Panc1 (cell line): ENCODE results near the gene DOCK11. TPM values are rescaled to one million over a fixed set of nuclear protein-coding genes. Genes with fewer than 3 reads are reported as not detected.

ENCODE experiments used
- ATAC-seq: fragments of 200-7000 bp; cut with Tn5 transposase; 2 replicates; pipeline ENCODE4 v1.9.1; 2020; ENCODE audit warnings: mild to moderate bottlenecking, moderate library complexity
- BruUV-seq: library from RNA; stranded (reverse); fragments of 400-500 nt; replicated peaks from 2 replicates; lab custom pipeline; 2021; lab: Mats Ljungman, UMichigan
- CTCF ChIA-PET: fragments of 300-600 bp; sonication (Branson Sonifier 250); formaldehyde crosslinking; loops from one replicate; lab custom pipeline; 2022; ENCODE audit warnings: antibody characterized with exemption; lab: Charles Lee
- POLR2A ChIA-PET: fragments of 300-600 bp; sonication (Branson Sonifier 250); formaldehyde crosslinking; loops from one replicate; lab custom pipeline; 2022; ENCODE audit warnings: antibody characterized with exemption; lab: Charles Lee
- DNase-seq: peaks from one replicate; pipeline ENCODE4 v3.0.0-alpha.2; 2010; ENCODE audit warnings: low read depth, low spot score
- H3K27ac ChIP-seq: 2 replicates; pipeline ENCODE4 v1.5.1; 2011; ENCODE audit warnings: mild to moderate bottlenecking, low read length, inconsistent platforms
- H3K27me3 ChIP-seq: fragments of 200-500 bp; sonication (Bioruptor generic); 2 replicates; pipeline ENCODE4 v1.6.0; 2014; ENCODE audit warnings: low read length, inconsistent platforms; ENCODE audit not compliant: control insufficient read depth, insufficient read depth
- H3K36me3 ChIP-seq: fragments of 200-500 bp; sonication (Bioruptor generic); 2 replicates; pipeline ENCODE4 v1.5.1; 2014; ENCODE audit warnings: inconsistent platforms, mild to moderate bottlenecking, low read length, moderate library complexity; ENCODE audit not compliant: control insufficient read depth, insufficient read depth
- H3K4me1 ChIP-seq: 2 replicates; pipeline ENCODE4 v1.5.1; 2011; ENCODE audit warnings: inconsistent platforms, mild to moderate bottlenecking, low read length, moderate library complexity; ENCODE audit not compliant: control insufficient read depth, insufficient read depth
- H3K4me3 ChIP-seq, 2 experiments: 2 replicates each; pipeline ENCODE4 v1.5.1; 2011 to 2012; ENCODE audit warnings: low read depth in 2 of 2, low read length in 2 of 2, mild to moderate bottlenecking in 2 of 2, inconsistent platforms in 1 of 2, moderate library complexity in 1 of 2
- H3K9me3 ChIP-seq: fragments of 200-500 bp; sonication (Bioruptor generic); 2 replicates; pipeline ENCODE4 v1.5.1; 2014; ENCODE audit warnings: low read depth, mild to moderate bottlenecking, inconsistent platforms, low read length, moderate library complexity; ENCODE audit not compliant: control insufficient read depth, insufficient read depth
- POLR2AphosphoS5 ChIP-seq: IDR thresholded peaks from 2 replicates; pipeline ENCODE4 v1.6.1; 2012; ENCODE audit warnings: mild to moderate bottlenecking, low read depth, low read length, moderate library complexity
- SIN3A ChIP-seq: IDR thresholded peaks from 2 replicates; pipeline ENCODE4 v1.6.1; 2012; ENCODE audit warnings: low read depth, mild to moderate bottlenecking, low read length, moderate library complexity, borderline replicate concordance; ENCODE audit not compliant: insufficient read depth
- TCF7L2 ChIP-seq: IDR thresholded peaks from 2 replicates; pipeline ENCODE4 v1.6.1; 2011; ENCODE audit warnings: mild to moderate bottlenecking, low read depth, low read length, inconsistent platforms
- in situ Hi-C: cut with HindIII; loops from 2 replicates; pipeline ENCODE4 v1.10.0; 2016; ENCODE audit warnings: low sequenced_read_pairs, low pct_unique_long_range_greater_than_20kb
- intact Hi-C: fragments of 100-400 bp; cut with micrococcal nuclease; formaldehyde crosslinking; loops from one replicate; pipeline ENCODE4 v1.10.0; 2022; ENCODE audit not compliant: unreplicated experiment
- total RNA-seq: library from RNA; stranded (reverse); gene quantifications from one replicate; pipeline ENCODE4 v1.2.1, GENCODE V29; 2021; ENCODE audit not compliant: unreplicated experiment
- TF ChIP-seq, protein P1 (sequence below), 2 experiments: IDR thresholded peaks; 2 replicates each; pipeline ENCODE4 v1.6.1; 2011 to 2012; ENCODE audit warnings: low read depth in 2 of 2, control low read depth in 1 of 2, low read length in 1 of 2, mild to moderate bottlenecking in 1 of 2, moderate library complexity in 1 of 2; ENCODE audit not compliant: insufficient read depth in 1 of 2
- TF ChIP-seq, protein P2 (sequence below): fragments of 450-650 bp; IDR thresholded peaks from 2 replicates; pipeline ENCODE4 v1.5.1; 2017; ENCODE audit warnings: mild to moderate bottlenecking

Gene DOCK11
- total RNA-seq, 1 experiment from 2014 or later = 2.0 TPM

DNA sequence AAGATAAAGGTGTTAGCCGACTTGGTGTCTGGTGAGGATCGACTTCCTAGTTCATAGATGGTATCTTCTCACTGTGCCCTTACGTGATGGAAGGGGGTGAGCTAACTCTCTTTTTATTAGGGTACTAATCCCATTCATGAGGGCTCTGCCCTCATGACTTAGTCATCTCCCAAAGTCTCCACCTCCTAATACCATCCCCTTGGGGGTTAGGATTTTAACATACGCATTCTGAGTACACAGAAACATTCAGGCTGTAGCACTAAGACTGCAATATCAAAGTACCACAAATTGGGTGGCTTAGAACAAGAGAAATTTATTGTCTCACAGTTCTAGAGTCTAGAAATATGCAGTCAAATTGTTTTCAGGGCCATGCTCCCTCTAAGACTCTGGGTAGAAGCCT lies 173.8 kb downstream of the DOCK11 start:
- no peak overlapping the region for H3K4me3 ChIP-seq
- H3K27ac ChIP-seq = no peak overlapping the region
- ATAC-seq = no peak
- ChIA-PET POLR2A (no interaction called here), CTCF (no interaction called here)
- no peak for TF ChIP-seq POLR2AphosphoS5
- TF ChIP-seq SIN3A = no peak
- TF ChIP-seq TCF7L2 = no peak
- TF ChIP-seq, protein P1, sequence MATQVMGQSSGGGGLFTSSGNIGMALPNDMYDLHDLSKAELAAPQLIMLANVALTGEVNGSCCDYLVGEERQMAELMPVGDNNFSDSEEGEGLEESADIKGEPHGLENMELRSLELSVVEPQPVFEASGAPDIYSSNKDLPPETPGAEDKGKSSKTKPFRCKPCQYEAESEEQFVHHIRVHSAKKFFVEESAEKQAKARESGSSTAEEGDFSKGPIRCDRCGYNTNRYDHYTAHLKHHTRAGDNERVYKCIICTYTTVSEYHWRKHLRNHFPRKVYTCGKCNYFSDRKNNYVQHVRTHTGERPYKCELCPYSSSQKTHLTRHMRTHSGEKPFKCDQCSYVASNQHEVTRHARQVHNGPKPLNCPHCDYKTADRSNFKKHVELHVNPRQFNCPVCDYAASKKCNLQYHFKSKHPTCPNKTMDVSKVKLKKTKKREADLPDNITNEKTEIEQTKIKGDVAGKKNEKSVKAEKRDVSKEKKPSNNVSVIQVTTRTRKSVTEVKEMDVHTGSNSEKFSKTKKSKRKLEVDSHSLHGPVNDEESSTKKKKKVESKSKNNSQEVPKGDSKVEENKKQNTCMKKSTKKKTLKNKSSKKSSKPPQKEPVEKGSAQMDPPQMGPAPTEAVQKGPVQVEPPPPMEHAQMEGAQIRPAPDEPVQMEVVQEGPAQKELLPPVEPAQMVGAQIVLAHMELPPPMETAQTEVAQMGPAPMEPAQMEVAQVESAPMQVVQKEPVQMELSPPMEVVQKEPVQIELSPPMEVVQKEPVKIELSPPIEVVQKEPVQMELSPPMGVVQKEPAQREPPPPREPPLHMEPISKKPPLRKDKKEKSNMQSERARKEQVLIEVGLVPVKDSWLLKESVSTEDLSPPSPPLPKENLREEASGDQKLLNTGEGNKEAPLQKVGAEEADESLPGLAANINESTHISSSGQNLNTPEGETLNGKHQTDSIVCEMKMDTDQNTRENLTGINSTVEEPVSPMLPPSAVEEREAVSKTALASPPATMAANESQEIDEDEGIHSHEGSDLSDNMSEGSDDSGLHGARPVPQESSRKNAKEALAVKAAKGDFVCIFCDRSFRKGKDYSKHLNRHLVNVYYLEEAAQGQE (IDR thresholded peaks at IDR 0.05; ENCODE audit: insufficient read depth in 1 of 2, low read depth in 2 of 2, low read length in 1 of 2) = no peak
- TF ChIP-seq, protein P2, sequence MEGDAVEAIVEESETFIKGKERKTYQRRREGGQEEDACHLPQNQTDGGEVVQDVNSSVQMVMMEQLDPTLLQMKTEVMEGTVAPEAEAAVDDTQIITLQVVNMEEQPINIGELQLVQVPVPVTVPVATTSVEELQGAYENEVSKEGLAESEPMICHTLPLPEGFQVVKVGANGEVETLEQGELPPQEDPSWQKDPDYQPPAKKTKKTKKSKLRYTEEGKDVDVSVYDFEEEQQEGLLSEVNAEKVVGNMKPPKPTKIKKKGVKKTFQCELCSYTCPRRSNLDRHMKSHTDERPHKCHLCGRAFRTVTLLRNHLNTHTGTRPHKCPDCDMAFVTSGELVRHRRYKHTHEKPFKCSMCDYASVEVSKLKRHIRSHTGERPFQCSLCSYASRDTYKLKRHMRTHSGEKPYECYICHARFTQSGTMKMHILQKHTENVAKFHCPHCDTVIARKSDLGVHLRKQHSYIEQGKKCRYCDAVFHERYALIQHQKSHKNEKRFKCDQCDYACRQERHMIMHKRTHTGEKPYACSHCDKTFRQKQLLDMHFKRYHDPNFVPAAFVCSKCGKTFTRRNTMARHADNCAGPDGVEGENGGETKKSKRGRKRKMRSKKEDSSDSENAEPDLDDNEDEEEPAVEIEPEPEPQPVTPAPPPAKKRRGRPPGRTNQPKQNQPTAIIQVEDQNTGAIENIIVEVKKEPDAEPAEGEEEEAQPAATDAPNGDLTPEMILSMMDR = no peak
- H3K27me3 ChIP-seq = no peaks in the 10 kb centered on the region
- no peak for DNase-seq
- H3K4me1 ChIP-seq = peaks cover 16% of the 10 kb centered on the region
- in situ Hi-C loops (no loop called here), intact Hi-C loops (no loop called here)
- no peaks in the 10 kb centered on the region for H3K9me3 ChIP-seq
- no peaks in the 10 kb centered on the region for H3K36me3 ChIP-seq
- BruUV-seq = no TSS peak

DNA sequence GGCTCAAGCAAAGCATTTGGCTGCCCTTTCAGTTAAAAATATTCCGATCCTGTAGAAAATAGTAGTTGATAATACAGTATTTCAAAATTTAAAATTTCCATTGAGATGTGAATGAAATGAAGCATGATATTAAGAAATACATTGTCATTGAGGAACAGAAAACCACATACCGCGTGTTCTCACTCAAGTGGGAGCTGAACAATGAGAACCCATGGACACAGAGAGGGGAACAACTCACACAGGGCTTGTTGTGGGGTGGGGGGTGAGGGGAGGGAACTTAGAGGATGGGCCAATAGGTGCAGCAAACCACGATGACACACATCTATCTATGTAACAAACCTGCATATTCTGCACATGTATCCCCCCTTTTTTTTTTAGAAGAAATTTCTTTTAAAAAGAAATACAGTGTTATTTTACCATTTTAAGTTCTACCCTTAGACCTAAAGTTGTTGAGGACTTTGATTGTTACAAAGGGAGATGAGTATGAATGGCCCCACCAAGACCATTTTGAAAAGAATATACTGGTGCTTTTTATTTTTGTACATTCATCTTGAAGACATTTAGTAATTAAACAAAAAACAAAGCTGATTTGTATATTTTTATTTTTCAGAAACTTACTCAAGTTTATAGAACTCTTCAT lies 179.8 kb downstream of the DOCK11 start:
- no TSS peak for BruUV-seq
- no peak overlapping the region for H3K4me3 ChIP-seq
- H3K9me3 ChIP-seq = no peaks in the 10 kb centered on the region
- no peak for TF ChIP-seq TCF7L2
- TF ChIP-seq POLR2AphosphoS5 = no peak
- TF ChIP-seq SIN3A = no peak
- intact Hi-C loops (no loop called here), in situ Hi-C loops (no loop called here)
- ATAC-seq (no peak), DNase-seq (no peak)
- no peak overlapping the region for H3K27ac ChIP-seq
- POLR2A ChIA-PET = interaction anchor here (0.6 to 0.7 kb wide), 2 partner anchors 892 to 1018 kb away, joined by 3 to 9 read pairs; no protein-coding TSS in a partner anchor
- H3K36me3 ChIP-seq = no peaks in the 10 kb centered on the region
- CTCF ChIA-PET = no interaction called here
- peaks cover 3% of the 10 kb centered on the region; the same call in 1 of the 2 replicates for H3K4me1 ChIP-seq
- H3K27me3 ChIP-seq = no peaks in the 10 kb centered on the region

DNA sequence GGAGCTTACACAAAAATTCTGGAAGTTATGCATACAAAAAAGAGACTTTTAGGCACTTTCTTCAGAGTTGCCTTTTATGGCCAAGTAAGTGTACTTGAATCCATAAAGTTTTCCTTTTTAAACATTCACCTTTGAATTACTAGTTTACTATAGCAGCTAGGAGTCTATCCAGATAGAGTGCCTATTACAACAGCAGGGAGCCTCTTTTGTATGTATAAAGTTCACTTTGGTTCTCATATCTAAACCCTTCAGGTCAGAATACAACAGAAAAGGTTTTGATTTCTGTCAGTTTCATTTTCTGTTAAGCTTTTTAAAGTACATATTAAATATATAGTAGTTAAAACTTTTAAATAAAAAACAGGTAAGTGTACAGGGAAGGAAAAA lies 180.3 kb downstream of the DOCK11 start:
- TF ChIP-seq, protein P1 (IDR thresholded peaks at IDR 0.05; ENCODE audit: insufficient read depth in 1 of 2, low read depth in 2 of 2, low read length in 1 of 2) = no peak
- no peak for TF ChIP-seq POLR2AphosphoS5
- TF ChIP-seq SIN3A = no peak
- TF ChIP-seq, protein P2 = no peak
- TF ChIP-seq TCF7L2 = no peak
- Histone ChIP-seq H3K4me3 (no peak overlapping the region), H3K27ac (no peak overlapping the region), H3K9me3 (no peaks in the 10 kb centered on the region), H3K4me1 (peaks cover 3% of the 10 kb centered on the region; the same call in 1 of the 2 replicates), H3K27me3 (no peaks in the 10 kb centered on the region), H3K36me3 (no peaks in the 10 kb centered on the region)
- ChIA-PET POLR2A (interaction anchor here (0.6 kb wide), 1 partner anchor 1018 kb away, joined by 9 read pairs; no protein-coding TSS in a partner anchor), CTCF (no interaction called here)
- intact Hi-C loops = no loop called here
- BruUV-seq = no TSS peak
- DNase-seq (no peak), ATAC-seq (no peak)
- in situ Hi-C loops = no loop called here
